Uterus (tissue), 4 donors: ENCODE measurements around the gene CLUH. TPM values are rescaled to one million over a fixed set of nuclear protein-coding genes. Genes with fewer than 3 reads are reported as not detected.

ENCODE experiments used
- microRNA counts, 2 donors: library from miRNA; unstranded; fragments of <30 nt; microRNA quantifications; one replicate each; lab custom pipeline; 2016 to 2017
- microRNA-seq: library from miRNA; unstranded; fragments of <30 nt; microRNA quantifications from one replicate; pipeline ENCODE4, GENCODE V29; 2016; ENCODE audit warnings: borderline microRNAs expressed, borderline replicate concordance
- small RNA-seq: library from RNA; depleted of rRNA; stranded (forward); fragments of <200 nt; gene quantifications from one replicate; pipeline ENCODE3, GENCODE V24; 2016
- total RNA-seq, 4 donors: library from RNA; depleted of rRNA in 3 of 4; stranded (reverse); fragments of >200 nt in 3 of 4; gene quantifications; one replicate each; pipeline versions ENCODE4 v1.1.0 to v1.2.4, GENCODE V29; 2014 to 2023
- donor health status: DM: yes; HTN: yes; CAD: no.

CLUH gene
- total RNA-seq, 4 donors from 2014 or later: 9.2 to 40.3 (median 20.1) TPM

MicroRNAs encoded within 50 kb of the gene (microRNA counts, 767-probe panel; counts per million panel counts)
- microRNA hsa-miR-1253 (lab: Ali Mortazavi, UCI): 0 counts per million in 2 donors

Small RNA genes within 50 kb of the gene (microRNA-seq; reads per million reads assigned to microRNA genes)
- not detected for gene MIR1253
- not detected for gene MIR6776

Small RNA genes within 50 kb of the gene (small RNA-seq; reads per million reads assigned to genes)
- gene MIR1253: not detected
- gene MIR6776: not detected
- gene RN7SL608P: not detected
- not detected for gene hsa-mir-1253

Other genes starting within 250 kb of the CLUH start
- gene METTL16, start 199.9 kb downstream of the CLUH start, total RNA-seq: 100 to 1,000 TPM in 1 of 4 donors, 10 to 100 TPM in 3; 25.1 to 118 (median 49.3) TPM
- gene PAFAH1B1, start 118.1 kb downstream of the CLUH start, total RNA-seq: 100 to 1,000 TPM in 3 of 4 donors, 10 to 100 TPM in 1; 84.4 to 189 (median 159) TPM
- gene CCDC92B, start 37.9 kb upstream of the CLUH start, total RNA-seq: under 1 TPM in 1 of 4 donors, not detected in 3; 0.21 TPM
- gene RAP1GAP2, start 84.7 kb upstream of the CLUH start, total RNA-seq: 10 to 100 TPM in 1 of 4 donors, 1 to 10 TPM in 3; 1.5 to 23.1 (median 6.7) TPM